HEK293T (cell line): ENCODE measurements around the gene PRICKLE3.

Source experiments
- CTCF ChIA-PET: fragments of 350-600 bp; formaldehyde crosslinking; extraction: SDS; loops from one replicate; lab custom pipeline; 2021; ENCODE audit warnings: antibody characterized with exemption, inconsistent platforms; lab: Yijun Ruan, JAX
- POLR2A ChIA-PET: fragments of 350-600 bp; formaldehyde crosslinking; extraction: SDS; loops from one replicate; lab custom pipeline; 2020; ENCODE audit warnings: antibody characterized with exemption, inconsistent platforms; lab: Yijun Ruan, JAX
- DNase-seq: peaks from one replicate; pipeline ENCODE4 v3.0.0; 2012; ENCODE audit warnings: mixed read lengths; ENCODE audit errors: extremely low spot score
- ARNT ChIP-seq: fragments of 450-650 bp; IDR thresholded peaks from 2 replicates; pipeline ENCODE4 v1.6.1; 2017; ENCODE audit warnings: mild to moderate bottlenecking
- BHLHE40 ChIP-seq: fragments of 450-650 bp; IDR thresholded peaks from 2 replicates; pipeline ENCODE4 v1.6.1; 2016; ENCODE audit warnings: mild to moderate bottlenecking, moderate library complexity, borderline replicate concordance
- CTBP1 ChIP-seq: fragments of 450-650 bp; IDR thresholded peaks from 2 replicates; pipeline ENCODE4 v1.6.1; 2016; ENCODE audit warnings: borderline replicate concordance
- ELF4 ChIP-seq: fragments of 450-650 bp; IDR thresholded peaks from 2 replicates; pipeline ENCODE4 v1.6.1; 2017; ENCODE audit warnings: antibody characterized with exemption
- FOXA1 ChIP-seq: fragments of 450-650 bp; IDR thresholded peaks from 2 replicates; pipeline ENCODE4 v1.6.1; 2016; ENCODE audit warnings: mild to moderate bottlenecking
- FOXK2 ChIP-seq: fragments of 450-650 bp; IDR thresholded peaks from 2 replicates; pipeline ENCODE4 v1.6.1; 2016; ENCODE audit warnings: mild to moderate bottlenecking
- FOXM1 ChIP-seq: fragments of 450-650 bp; IDR thresholded peaks from 2 replicates; pipeline ENCODE4 v1.6.1; 2017; ENCODE audit warnings: mild to moderate bottlenecking, borderline replicate concordance
- HDGF ChIP-seq: fragments of 450-650 bp; IDR thresholded peaks from 2 replicates; pipeline ENCODE4 v1.6.1; 2017; ENCODE audit warnings: antibody characterized with exemption, borderline replicate concordance
- L3MBTL2 ChIP-seq: fragments of 450-650 bp; conservative IDR thresholded peaks from 2 replicates; pipeline ENCODE4 v1.6.1; 2016; ENCODE audit warnings: mild to moderate bottlenecking
- LEF1 ChIP-seq: fragments of 450-650 bp; IDR thresholded peaks from 2 replicates; pipeline ENCODE4 v1.6.1; 2017; ENCODE audit warnings: mild to moderate bottlenecking, borderline replicate concordance
- NFRKB ChIP-seq: fragments of 450-650 bp; IDR thresholded peaks from 2 replicates; pipeline ENCODE4 v1.6.1; 2016; ENCODE audit warnings: mild to moderate bottlenecking, moderate library complexity
- SP1 ChIP-seq: fragments of 450-650 bp; IDR thresholded peaks from 2 replicates; pipeline ENCODE4 v1.6.1; 2017
- SUZ12 ChIP-seq: fragments of 450-650 bp; IDR thresholded peaks from 2 replicates; pipeline ENCODE4 v1.6.1; 2016; ENCODE audit warnings: mild to moderate bottlenecking
- TARDBP ChIP-seq: fragments of 450-650 bp; IDR thresholded peaks from 2 replicates; pipeline ENCODE4 v1.6.1; 2016
- ZNF384 ChIP-seq: fragments of 450-650 bp; IDR thresholded peaks from 2 replicates; pipeline ENCODE4 v1.6.1; 2016
- TF ChIP-seq, protein P1 (sequence below): fragments of 450-650 bp; IDR thresholded peaks from 2 replicates; pipeline ENCODE4 v1.6.1; 2016

Gene PRICKLE3

DNA sequence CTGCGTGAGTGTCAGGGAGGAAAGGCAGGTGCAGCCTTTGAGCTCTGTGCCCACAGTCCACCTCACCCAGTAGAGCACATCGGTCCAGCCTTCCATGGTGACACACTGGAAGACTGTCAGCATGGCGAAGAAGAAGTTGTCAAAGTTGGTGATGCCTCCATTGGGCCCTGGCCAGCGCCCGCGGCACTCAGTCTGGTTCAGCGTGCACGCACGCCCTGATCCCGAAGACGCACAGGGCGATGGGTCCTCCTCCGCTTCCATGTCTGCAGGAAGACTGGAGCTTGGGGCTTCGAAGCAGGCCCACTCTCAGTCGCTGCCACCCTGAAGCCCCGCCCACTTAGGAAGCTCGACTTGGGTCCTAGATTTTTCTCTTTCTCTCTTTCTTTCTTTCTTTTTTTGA is 42.0 kb upstream of the PRICKLE3 start:
- TF ChIP-seq FOXM1 (no peak), SUZ12 (no peak), SP1 (no peak), FOXA1 (no peak), ZNF384 (no peak), LEF1 (no peak), NFRKB (no peak), BHLHE40 (no peak), FOXK2 (no peak), CTBP1 (no peak)
- TF ChIP-seq, protein P1, sequence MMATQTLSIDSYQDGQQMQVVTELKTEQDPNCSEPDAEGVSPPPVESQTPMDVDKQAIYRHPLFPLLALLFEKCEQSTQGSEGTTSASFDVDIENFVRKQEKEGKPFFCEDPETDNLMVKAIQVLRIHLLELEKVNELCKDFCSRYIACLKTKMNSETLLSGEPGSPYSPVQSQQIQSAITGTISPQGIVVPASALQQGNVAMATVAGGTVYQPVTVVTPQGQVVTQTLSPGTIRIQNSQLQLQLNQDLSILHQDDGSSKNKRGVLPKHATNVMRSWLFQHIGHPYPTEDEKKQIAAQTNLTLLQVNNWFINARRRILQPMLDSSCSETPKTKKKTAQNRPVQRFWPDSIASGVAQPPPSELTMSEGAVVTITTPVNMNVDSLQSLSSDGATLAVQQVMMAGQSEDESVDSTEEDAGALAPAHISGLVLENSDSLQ, result no peak
- DNase-seq, result no peak
- CTCF ChIA-PET, result no interaction called here
- POLR2A ChIA-PET, result interaction anchor here (1.0 kb wide), 1 partner anchor 41 kb away, joined by 3 read pairs; no protein-coding TSS in a partner anchor

DNA sequence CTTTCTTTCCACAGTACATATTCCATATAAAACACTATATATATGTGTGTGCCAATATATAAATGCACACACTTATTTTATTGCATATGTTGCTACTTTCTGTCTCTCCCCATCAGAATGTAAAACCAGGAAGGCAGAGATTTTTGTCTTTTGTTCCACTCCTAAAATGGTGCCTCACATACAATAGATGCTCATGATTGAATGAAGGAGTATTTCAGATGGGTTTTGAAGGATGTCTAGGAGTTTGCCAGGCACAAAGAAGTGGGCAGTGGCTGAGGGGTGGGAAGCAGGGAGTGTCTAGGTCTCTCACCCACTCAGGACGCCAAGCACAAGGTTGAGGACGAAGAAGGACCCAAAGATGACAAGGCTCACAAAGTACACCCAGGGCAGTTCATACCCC is 41.6 kb upstream of the PRICKLE3 start:
- no peak for DNase-seq
- CTCF ChIA-PET, result no interaction called here
- POLR2A ChIA-PET, result no interaction called here

DNA sequence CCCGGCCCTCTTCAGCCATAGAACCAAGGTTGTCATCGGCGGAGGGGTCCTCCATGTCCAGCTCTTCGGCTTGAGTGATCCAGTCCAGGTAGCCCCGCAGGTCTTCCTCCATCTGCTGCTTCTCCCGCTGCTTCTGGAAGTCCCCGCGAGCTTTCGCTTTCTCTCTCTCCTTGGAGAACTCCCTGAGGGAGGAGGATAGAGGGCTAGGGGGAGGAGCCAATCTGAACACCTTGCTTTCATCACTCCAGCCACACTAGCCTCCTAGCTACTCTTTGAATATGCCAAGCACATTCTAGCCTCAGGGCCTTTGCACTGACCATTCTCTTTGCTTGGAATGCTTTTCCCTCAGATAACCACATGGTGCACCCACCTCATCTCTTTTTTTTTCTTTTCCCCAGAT is 40.8 kb upstream of the PRICKLE3 start:
- CTCF ChIA-PET, result no interaction called here
- POLR2A ChIA-PET, result interaction anchor here (1.0 kb wide), 1 partner anchor 35 kb away, joined by 3 read pairs; no protein-coding TSS in a partner anchor
- no peak for TF ChIP-seq HDGF
- TF ChIP-seq ARNT, result no peak
- no peak for TF ChIP-seq ELF4
- TF ChIP-seq ZNF384, result no peak
- no peak for TF ChIP-seq FOXK2
- no peak for TF ChIP-seq FOXM1
- no peak for DNase-seq

More for the DNA sequence above, 41.6 kb upstream of the PRICKLE3 start:
- TF ChIP-seq CTBP1 (no peak), TARDBP (no peak), ARNT (no peak), SUZ12 (no peak), FOXM1 (no peak), ZNF384 (no peak), LEF1 (no peak), NFRKB (no peak), SP1 (no peak), FOXK2 (no peak), ELF4 (no peak), FOXA1 (no peak), BHLHE40 (no peak), HDGF (no peak), L3MBTL2 (no peak)
- TF ChIP-seq, protein P1, result no peak

DNA sequence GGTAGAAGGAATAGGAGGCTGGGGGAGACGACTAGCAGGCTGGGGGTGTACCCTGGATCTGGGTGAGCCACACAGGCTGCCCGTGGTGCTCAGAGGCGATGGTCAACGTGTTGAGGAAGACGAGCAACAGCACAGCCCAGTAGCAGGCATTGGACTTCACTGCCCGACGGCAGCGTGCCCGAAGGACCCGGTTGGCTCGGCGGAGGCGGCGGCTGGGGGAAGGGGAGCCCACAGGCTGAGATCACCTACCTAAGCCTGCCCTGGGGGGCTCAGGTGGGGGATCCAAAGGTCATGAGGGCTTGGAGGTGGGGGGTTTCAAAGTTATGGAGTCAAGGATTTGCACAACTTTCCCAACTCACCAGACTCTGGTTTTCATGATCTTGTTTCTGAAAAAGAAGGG is 39.7 kb upstream of the PRICKLE3 start:
- POLR2A ChIA-PET, result no interaction called here
- DNase-seq, result no peak
- no peak for TF ChIP-seq CTBP1
- TF ChIP-seq TARDBP, result no peak
- TF ChIP-seq ARNT, result no peak
- no peak for TF ChIP-seq L3MBTL2
- no peak for TF ChIP-seq SP1
- no peak for TF ChIP-seq NFRKB
- TF ChIP-seq LEF1, result no peak
- no peak for TF ChIP-seq ZNF384
- TF ChIP-seq, protein P1, result no peak
- no peak for TF ChIP-seq FOXA1
- TF ChIP-seq FOXM1, result no peak
- no peak for TF ChIP-seq ELF4
- no peak for TF ChIP-seq SUZ12
- no peak for TF ChIP-seq FOXK2
- TF ChIP-seq BHLHE40, result no peak
- no peak for TF ChIP-seq HDGF
- CTCF ChIA-PET, result interaction anchor here (1.0 kb wide), 1 partner anchor 33 kb away, joined by 3 read pairs; no protein-coding TSS in a partner anchor

DNA sequence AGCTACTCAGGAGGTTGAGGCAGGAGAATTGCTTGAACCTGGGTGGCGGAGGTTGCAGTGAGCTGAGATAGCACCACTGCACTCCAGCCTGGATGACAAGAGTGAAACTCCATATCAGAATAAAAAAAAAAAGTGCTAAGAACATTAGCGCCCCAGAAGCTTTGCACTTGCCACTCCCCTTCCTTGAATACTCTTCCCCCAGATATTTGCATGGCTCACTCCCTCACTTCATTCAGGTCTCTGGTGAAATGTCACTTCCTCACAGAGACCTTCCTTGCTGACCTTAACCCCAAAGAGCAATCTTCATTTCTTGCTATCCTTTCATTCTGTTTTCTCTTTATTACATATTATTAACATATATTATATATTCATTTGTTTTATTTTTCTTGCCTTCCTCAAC is 35.7 kb upstream of the PRICKLE3 start:
- DNase-seq, result no peak
- TF ChIP-seq L3MBTL2 (no peak), ARNT (no peak), ZNF384 (no peak), FOXA1 (no peak), LEF1 (no peak), TARDBP (no peak), SUZ12 (no peak), ELF4 (no peak), FOXM1 (no peak), HDGF (no peak), NFRKB (no peak), CTBP1 (no peak), BHLHE40 (no peak), FOXK2 (no peak), SP1 (no peak)
- TF ChIP-seq, protein P1, result no peak
- ChIA-PET POLR2A (no interaction called here), CTCF (no interaction called here)

DNA sequence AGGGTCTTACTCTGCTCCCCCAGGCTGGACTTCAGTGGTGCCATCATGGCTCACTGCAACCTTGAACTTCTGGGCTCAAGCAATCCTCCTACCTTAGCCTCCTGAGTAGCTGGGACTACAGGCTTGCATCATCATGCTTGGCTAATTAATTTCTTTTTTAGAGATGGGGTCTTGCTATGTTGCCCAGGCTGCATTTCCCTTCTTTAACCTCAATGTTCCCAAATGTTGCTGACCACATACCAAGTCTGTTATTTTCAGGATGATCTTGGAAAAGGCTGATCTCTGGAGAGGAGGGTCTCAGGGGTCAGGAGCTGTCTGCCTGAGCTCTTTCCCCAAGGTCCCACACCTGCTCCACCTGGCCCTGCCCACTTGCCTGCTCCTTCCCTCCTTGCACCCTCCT is 33.9 kb upstream of the PRICKLE3 start:
- no peak for DNase-seq
- TF ChIP-seq L3MBTL2 (no peak), CTBP1 (no peak), SP1 (no peak), FOXM1 (no peak), SUZ12 (no peak), ARNT (no peak), LEF1 (no peak), ZNF384 (no peak), TARDBP (no peak), FOXA1 (no peak), NFRKB (no peak), FOXK2 (no peak), BHLHE40 (no peak)
- TF ChIP-seq, protein P1, result no peak
- POLR2A ChIA-PET, result no interaction called here
- CTCF ChIA-PET, result no interaction called here
